ENCODE results near the gene NR1D1.
A peak's percentile ranks its signal among the peaks of the same experiment; 100 is the strongest.

The NR1D1 gene

GRCh38 chr17:40111221-40112128 is 11.1 kb upstream of the NR1D1 start:
- peak; percentile 94 for DNase-seq (ENCODE audit: low read depth)

- no peak for DNase-seq (ENCODE audit: low read depth)
These were observed 9.8 kb upstream of the NR1D1 start for GRCh38 chr17:40110026-40110845.

DNA sequence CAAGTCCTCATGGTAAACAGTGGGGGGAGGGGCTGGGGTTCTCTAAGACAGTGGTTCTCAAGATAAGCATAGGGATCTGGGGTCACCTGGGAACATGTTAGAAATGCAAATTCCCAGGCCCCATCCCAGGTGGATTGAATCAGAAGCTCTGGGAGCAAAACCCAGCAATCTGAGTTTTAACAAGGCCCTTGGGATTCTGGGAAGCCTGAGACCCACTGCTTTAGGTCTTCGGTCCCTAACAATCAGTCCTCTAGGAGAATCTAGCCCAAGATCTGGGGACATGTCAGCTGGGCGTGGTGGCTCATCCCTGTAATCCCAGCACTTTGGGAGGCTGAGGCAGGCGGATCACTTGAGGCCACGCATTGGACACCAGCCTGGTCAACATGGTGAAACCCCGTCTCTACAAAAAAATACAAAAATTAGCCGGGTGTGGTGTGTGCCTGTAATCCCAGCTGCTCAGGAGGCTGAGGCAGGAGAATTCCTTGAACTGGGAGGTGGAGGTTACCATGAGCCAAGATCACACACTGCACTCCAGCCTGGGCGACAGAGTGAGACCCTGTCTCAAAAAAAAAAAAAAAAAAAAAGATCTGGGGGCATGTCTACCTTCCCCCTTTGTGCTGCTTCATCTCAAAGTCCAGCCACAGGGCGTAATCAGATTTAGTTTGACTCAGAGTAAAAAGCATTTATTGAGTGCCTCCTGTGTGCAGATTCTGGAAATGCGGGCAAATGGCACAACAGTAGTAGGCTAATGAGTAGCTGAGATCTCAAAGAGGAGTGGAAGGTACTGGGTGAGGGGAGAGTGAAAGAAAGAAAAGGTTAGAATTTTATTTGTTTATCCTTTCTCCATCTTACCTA is 8.8 kb upstream of the NR1D1 start:
- DNase-seq (ENCODE audit: low read depth) = no peak

- no peak for DNase-seq (ENCODE audit: low read depth)
These were observed 7.3 kb upstream of the NR1D1 start for GRCh38 chr17:40107522-40108174.

GRCh38 chr17:40106760-40107521 is 6.6 kb upstream of the NR1D1 start:
- DNase-seq (ENCODE audit: low read depth) = no peak

DNA sequence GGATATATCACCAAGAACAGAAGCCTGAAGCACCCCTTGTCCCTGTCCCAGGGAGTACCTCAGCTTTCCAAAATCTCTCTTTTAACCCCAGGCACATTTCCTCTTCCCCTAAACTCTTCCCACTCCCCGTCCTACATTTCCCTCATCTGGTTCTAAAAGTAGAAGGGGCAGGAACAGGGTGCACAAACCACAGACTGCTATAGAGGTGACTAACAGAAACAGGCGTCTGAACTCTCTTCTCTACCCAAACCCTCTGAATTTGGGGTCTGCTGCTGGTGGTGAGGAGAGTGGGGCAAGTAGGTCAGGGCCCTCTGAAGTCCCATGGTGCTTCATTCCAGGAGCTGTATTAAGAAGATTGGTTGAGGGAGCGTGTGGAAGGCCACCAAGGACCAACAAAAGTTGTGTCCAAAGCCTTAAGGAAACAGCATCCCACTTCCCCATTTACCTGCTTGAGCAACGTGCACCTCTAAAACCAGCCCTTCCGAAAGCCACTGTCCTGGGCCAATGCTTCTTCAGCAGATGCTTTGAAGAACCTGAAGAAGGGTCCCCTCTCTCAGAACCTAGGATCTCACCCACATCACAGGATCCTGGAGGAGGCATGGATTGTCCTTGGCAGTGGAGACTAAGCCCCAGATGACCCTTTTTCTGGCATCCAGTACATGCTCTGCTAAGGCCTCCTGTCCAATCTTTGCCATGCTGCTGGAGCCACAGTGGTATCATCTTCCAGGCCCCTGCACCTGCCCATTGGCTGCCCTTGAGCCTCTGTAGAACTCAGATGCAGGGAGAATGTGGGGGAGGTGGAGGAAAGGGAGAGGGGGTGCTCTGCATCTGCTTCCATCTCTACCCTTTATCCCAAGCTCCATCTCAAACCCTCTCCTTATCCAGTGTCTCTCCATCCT is 5.7 kb upstream of the NR1D1 start:
- DNase-seq (ENCODE audit: low read depth) = no peak

DNA sequence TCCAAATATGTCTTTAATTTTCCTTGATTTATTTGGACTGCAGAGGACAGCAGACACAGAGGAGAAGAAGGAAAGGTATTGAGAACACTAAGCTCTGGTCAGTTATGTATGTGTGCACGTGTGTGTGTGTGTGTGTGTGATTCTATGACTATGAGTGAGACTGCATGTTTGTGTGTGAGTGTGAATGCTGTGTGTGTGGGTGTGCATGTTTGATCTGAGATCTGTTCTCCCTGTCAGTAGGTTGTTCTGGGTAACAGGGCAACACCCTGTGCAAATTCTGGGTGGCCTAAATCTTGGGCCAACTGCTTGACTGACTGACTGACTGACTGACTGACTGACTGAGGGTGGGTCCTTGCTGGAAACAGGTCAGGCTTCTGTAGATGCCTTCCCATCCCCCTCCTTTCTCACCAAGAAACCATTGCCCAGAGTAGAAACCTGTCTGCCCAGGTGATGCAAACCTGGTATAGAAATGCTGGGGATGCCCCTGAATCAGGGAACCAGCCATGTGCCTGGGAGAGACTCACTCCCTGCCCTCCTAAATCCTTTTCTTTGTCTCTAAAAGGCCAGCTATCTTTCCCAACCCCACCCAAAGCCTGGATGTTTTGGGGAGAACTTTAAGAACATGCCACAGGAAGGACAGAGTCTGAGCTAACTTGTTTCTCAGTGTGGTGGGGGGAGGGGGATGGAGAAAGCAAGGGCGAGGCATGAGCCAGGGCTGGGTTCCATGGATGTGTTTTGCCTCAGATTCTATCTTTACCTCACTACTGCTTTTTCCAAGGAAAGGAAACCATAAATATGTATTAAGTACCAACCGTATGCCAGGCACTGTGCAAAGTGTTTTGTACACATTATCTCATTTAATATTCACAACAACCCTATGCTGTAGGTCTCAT is 4.5 kb upstream of the NR1D1 start:
- DNase-seq (ENCODE audit: low read depth) = no peak

DNA sequence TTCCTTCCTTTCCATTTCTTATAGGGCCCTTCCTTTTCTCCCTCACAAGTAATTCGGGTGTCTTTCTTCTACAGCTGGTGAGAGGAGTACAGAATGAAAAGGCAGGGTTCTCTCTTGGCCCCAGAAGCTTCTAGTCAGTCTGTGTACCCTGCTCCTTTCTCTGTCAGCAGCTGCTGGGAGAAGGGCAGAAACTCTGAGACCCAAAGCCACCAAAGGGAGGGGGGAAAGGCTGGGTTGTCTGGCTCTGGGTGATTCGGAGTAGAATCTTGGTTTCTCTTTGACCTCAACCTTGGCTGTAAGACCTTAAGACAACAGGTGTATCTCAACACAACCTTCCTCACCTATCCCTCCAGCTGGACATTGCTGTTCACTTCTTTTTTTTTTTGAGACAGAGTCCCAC is 3.3 kb upstream of the NR1D1 start:
- no peak for DNase-seq (ENCODE audit: low read depth)

DNA sequence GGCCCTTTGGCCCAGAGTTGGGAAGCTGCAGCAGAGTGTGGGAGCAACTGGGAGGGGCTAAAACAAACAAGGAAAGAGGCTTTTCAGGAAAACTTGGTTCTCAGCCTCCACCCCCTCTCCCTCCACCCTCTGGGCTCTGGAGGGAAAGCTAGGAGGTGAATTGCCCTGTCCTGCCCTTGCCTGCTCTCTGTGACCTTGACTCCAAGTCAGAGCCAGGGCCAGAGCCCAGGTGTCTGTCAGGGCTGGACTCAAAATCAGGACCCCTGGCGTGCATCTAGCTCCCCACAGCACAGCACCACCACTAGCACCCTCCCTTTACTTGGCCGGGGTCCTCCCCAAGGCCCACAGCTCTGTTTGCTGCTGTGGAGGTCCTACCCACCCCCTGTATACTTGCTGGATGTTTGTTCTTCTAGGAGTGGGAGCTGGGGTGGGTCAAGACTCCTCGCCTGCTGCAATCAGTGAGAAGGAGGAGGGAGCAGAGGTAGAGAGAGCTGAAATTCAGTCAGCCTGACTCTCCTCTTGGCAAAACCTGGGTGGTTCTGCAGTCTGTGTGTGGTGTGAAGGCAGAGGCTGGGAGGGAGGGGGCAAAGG is 2.8 kb upstream of the NR1D1 start:
- DNase-seq (ENCODE audit: low read depth) = no peak

DNA sequence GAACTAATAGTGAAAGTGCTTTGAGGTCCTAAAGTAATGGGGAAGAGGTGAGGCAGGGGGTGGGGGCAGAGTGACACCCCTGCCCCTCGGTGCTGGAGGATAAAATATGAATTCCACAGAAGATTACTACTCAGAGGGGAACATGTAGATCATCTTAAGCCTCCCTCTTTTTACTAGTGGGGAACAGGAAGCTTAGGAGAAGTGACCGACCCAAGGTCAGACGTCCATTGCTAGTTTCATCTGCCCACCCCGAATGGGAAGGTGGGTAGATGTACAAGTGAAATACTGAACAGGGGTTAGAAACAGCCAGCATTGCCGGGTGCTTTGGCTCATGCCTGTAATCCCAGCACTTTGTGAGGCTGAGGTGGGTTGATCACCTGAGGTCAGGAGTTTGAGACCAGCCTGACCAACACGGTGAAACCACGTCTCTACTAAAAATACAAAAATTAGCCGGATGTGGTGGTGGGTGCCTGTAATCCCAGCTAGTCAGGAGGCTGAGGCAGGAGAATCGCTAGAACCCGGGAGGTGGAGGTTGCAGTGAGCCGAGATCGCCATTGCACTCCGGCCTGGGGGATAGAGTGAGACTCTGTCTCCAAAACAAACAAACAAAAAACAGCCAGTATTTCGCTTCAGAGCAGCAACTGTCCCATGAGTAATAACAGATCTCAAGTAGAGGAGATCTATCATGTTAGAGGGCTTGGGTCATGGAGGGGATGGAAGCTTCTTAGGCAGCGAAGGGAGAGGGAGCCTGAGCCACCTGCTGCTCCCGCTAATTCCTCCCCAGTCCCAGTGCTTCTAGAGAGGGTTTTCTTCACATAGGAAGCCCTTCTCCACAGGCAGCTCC is 1.2 kb upstream of the NR1D1 start:
- no peak for DNase-seq (ENCODE audit: low read depth)

DNA sequence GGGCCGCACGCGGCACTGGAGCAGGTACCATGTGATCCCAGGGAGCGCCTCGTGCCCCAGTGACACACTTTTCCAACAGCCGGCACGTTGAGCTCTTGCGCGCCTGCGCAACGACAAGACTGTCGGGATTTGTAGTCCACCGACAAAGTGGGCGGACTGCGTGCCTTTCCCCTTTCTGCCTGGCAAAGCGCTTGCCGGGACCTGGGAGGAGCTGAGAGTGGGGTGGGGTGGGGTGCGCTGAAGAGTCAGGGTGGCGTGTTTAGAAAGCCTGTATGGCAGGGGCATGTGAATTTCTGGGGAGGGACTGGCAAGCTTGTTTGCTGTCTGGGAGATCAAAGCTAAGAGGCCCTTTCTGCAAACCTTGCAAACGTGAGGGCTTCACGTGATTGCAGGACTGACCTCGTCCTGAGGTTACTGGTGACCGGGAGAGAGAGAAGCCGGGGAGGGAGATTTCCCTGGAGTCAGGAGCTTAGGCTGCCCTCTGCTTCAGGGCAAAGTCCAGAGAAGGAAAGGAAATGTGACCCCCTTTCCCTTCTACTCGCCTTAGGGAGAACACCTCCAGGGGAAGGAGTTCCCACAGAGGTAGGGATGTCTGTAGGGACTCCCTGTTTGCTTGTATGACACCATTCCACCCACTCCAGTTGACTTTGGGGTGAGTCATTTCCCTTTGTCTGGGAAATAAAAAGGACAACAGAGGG is 429 bp upstream of the NR1D1 start:
- peak; percentile 98 for DNase-seq (ENCODE audit: low read depth)

GRCh38 chr17:40099619-40100418 is 570 bp downstream of the NR1D1 start:
- DNase-seq (ENCODE audit: low read depth) = no peak

DNA sequence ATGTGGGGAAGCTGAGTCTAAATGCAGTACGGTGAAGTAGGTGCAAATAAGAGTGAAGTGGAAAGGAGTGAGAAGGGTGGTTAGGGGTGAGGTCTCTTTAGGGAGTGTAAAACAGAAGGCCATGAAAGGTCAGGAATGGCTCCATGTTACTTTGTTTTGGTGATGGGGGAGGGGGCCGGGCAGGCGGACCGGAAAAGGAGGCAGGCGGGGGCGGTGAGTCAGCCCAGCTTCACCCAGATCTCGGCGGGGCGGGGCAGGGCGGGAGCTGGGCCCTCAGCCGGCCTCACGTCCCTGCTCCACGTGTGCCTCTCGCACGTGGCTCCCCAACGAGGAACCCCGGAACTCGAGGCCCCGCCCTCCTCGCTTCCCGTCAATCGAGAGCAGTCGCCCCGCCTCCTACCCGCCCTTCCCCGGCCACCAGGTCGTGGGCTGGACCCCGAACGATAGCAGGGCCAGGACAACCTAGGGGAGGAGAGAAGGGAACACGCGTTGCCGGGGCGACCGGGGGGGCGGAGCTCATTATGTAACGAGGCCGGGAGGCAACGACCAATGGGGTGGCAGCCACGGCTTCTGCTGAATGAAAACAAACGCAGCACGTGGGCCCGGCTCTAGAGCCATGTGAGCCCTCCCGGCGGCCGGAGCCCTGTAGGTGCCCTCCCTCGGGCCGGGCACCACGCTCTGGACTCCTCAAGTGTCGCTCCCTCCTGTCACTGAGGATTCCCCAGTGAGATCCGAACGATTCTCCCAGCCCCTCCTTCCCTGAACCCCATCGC is 1.4 kb downstream of the NR1D1 start:
- peak; percentile 100 for DNase-seq (ENCODE audit: low read depth)

- no peak for DNase-seq (ENCODE audit: low read depth)
These were observed 2.2 kb downstream of the NR1D1 start for GRCh38 chr17:40097931-40098845.
